Muscle layer of colon (tissue), 2 donors: ENCODE data around the gene NEUROD6.

ENCODE experiments used
- H3K27ac ChIP-seq: one replicate; pipeline ENCODE4 v1.7.0; 2013; ENCODE audit warnings: low read depth, mild to moderate bottlenecking, low read length, moderate library complexity
- H3K27me3 ChIP-seq, 2 donors: one replicate each; pipeline ENCODE4 v1.7.0; 2013; ENCODE audit warnings: low read length in 2 of 2, mild to moderate bottlenecking in 2 of 2; ENCODE audit not compliant: insufficient read depth in 2 of 2, control insufficient read depth in 1 of 2
- H3K36me3 ChIP-seq: one replicate; pipeline ENCODE4 v1.7.0; 2013; ENCODE audit warnings: mild to moderate bottlenecking, low read length; ENCODE audit not compliant: insufficient read depth
- H3K4me1 ChIP-seq: one replicate; pipeline ENCODE4 v1.7.0; 2013; ENCODE audit warnings: mild to moderate bottlenecking, low read length; ENCODE audit not compliant: insufficient read depth
- H3K4me3 ChIP-seq, 2 donors: one replicate each; pipeline ENCODE4 v1.7.0; 2013; ENCODE audit warnings: low read length in 2 of 2, low read depth in 1 of 2, mild to moderate bottlenecking in 1 of 2, moderate library complexity in 1 of 2
- H3K9ac ChIP-seq: one replicate; pipeline ENCODE4 v1.7.0; 2013; ENCODE audit warnings: low read length
- H3K9me3 ChIP-seq: one replicate; pipeline ENCODE4 v1.7.0; 2013; ENCODE audit warnings: mild to moderate bottlenecking, low read length
- donor health status: abdominal sarcoma.
- donor health status: Adenocarcinoma of cecum.

The NEUROD6 gene

DNA sequence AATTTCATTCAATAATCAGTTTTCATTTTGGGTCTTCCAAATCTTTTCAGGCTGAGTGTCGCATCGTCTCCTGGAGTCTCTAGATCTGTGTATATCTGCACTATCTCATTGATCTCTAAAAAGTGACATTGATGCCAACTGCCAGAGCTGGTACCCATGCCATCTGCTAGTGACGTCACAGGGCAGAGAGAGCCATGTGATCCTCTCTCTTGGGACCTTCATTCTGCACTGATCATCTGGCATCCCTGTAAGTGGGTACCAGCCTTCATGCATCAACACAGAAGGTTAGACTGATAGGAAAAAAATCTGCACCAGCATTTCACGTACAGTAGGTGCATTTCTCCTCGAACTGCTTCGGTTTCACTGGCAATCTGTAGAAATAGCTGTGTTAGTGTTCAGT lies at the start of gene NEUROD6:
Gene NEUROD6 (minus strand): TSS at position 124 of the 400 bp plus-strand sequence. CDS start 1,458 bp downstream, outside the sequence.
- Histone ChIP-seq H3K27ac (no peak within 1 kb of the TSS), H3K9ac (no peak within 1 kb of the TSS), H3K9me3 (no peaks in the 10 kb centered on the region), H3K4me3 (no peak within 1 kb of the TSS), H3K4me1 (no peaks in the 10 kb centered on the region), H3K27me3 (peaks cover 8 to 21% of the 10 kb centered on the region in 2 donors), H3K36me3 (no peaks in the 10 kb centered on the region)

DNA sequence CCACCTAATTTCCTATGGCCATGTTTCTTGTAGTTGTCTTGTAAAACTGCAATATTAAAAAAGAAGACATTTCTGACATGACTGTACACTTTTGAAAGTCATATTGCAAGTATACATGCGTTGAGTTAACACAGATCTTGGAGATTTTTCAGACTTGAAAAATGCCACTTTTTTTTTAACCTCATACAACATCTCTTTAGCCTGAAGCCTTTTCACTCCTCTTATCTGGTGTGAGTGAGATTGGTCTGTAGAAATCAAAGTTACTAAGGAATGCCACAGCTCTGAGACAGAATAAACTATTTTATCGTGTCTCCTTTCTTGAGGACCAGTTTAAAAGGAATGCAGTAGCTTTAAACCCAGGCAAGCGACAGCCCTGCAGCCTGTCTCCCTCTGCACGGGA lies 43.9 kb upstream of the NEUROD6 start:
- Histone ChIP-seq H3K27ac (no peak overlapping the region), H3K4me1 (no peaks in the 10 kb centered on the region), H3K27me3 (no peaks in the 10 kb centered on the region), H3K9me3 (no peaks in the 10 kb centered on the region), H3K36me3 (no peaks in the 10 kb centered on the region), H3K9ac (no peak overlapping the region), H3K4me3 (no peak overlapping the region)

- Histone ChIP-seq H3K27ac (no peak overlapping the region), H3K27me3 (no peaks in the 10 kb centered on the region), H3K9ac (no peak overlapping the region), H3K4me1 (no peaks in the 10 kb centered on the region), H3K36me3 (no peaks in the 10 kb centered on the region), H3K9me3 (no peaks in the 10 kb centered on the region), H3K4me3 (no peak overlapping the region)
Measured at GRCh38 chr7:31382722-31383121, 42.2 kb upstream of the NEUROD6 start.

DNA sequence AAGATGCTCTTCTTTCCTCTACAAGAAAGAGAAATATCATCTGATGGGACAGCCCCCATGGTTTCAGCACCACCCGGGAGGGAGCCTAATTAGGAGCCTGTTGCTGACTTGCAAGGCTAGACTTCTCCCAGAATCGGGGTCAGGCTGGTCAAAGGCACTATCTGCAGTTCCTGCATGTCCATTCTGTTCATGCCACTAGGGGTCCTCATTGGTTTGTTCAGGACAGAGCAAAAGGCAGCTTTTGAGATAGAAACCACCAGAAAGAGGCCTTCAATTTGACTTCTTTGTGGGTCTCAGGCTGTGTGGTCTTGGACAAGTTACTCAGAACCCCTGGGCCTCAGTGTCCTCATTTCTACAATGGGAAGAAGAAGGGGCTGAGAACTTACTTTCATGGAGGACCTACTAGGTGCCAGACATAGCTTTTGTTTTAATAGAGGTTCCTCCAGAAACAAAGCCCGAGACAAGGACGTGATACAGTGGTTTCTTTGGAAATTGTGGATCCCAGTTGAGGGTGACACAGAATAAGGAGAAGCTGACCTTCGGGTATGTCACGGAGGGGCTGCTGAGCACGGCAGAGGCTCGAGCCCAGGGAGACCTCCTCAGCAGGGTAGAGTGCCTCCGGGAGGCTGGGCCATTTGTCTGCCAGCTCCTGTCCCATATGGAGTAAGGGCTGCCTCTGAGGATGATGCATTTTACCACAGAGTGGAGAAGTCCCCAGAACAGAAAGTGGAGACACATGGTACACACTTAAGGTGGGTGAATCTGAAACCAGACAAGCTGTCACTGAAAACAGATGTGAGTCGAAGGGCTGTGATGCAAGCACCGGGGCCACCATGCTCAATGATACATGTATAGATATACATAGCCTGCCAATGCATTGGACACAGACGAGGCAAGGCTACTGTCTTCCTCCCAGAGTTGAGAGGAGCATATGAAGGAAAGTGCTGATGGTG lies 33.1 kb upstream of the NEUROD6 start:
- Histone ChIP-seq H3K36me3 (no peaks in the 10 kb centered on the region), H3K4me3 (no peak overlapping the region), H3K27me3 (peaks cover 0 to 6% of the 10 kb centered on the region in 2 donors), H3K4me1 (no peaks in the 10 kb centered on the region), H3K27ac (no peak overlapping the region), H3K9me3 (no peaks in the 10 kb centered on the region), H3K9ac (no peak overlapping the region)

DNA sequence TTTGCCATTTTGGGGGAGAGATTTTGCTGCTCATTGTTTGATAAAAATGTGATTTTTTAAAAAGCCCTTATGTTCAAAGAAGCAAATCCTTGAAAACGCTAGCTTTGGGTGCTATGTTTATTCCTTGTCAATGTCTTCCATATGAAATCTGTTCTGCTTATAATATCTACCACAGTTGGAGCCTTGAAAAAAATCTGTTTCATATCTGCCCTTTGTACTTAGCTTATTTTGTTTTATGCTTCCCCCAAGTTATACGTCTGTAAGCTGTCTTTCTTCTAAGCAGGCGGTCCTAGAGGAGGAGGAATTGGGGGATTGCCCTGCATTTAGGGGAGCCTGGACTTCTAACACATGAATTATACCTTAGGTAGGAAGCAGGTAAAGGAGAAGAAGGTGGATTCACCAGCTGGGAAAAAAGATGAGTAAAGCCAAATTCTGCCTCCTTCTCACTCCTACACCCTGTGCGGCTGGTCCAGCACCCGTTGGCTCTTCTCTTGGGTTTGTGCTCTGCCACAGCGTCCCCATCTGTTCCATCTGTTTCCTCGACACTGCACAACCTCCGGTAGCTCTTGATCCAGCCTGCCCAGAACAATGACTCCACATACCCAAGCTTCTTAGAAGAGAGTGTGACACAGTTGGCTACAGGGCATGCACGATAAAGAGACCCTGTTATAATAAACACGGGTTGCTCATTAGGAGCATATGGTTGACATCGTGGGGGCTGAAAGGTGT lies 31.9 kb upstream of the NEUROD6 start:
- H3K9me3 ChIP-seq: no peaks in the 10 kb centered on the region
- H3K4me3 ChIP-seq: no peak overlapping the region
- no peaks in the 10 kb centered on the region for H3K36me3 ChIP-seq
- no peak overlapping the region for H3K27ac ChIP-seq
- H3K27me3 ChIP-seq: peaks cover 0 to 6% of the 10 kb centered on the region in 2 donors
- no peak overlapping the region for H3K9ac ChIP-seq
- H3K4me1 ChIP-seq: no peaks in the 10 kb centered on the region

- peaks cover 0 to 6% of the 10 kb centered on the region in 2 donors for H3K27me3 ChIP-seq
- H3K9me3 ChIP-seq: no peaks in the 10 kb centered on the region
- H3K36me3 ChIP-seq: no peaks in the 10 kb centered on the region
- H3K27ac ChIP-seq: no peak overlapping the region
- H3K4me1 ChIP-seq: no peaks in the 10 kb centered on the region
- no peak overlapping the region for H3K4me3 ChIP-seq
- H3K9ac ChIP-seq: no peak overlapping the region
Measured at GRCh38 chr7:31371621-31372020, 31.1 kb upstream of the NEUROD6 start.

GRCh38 chr7:31370609-31371008 lies 30.1 kb upstream of the NEUROD6 start:
- Histone ChIP-seq H3K9ac (no peak overlapping the region), H3K27ac (no peak overlapping the region), H3K36me3 (no peaks in the 10 kb centered on the region), H3K9me3 (no peaks in the 10 kb centered on the region), H3K4me3 (no peak overlapping the region), H3K4me1 (no peaks in the 10 kb centered on the region), H3K27me3 (peaks cover 0 to 6% of the 10 kb centered on the region in 2 donors)

DNA sequence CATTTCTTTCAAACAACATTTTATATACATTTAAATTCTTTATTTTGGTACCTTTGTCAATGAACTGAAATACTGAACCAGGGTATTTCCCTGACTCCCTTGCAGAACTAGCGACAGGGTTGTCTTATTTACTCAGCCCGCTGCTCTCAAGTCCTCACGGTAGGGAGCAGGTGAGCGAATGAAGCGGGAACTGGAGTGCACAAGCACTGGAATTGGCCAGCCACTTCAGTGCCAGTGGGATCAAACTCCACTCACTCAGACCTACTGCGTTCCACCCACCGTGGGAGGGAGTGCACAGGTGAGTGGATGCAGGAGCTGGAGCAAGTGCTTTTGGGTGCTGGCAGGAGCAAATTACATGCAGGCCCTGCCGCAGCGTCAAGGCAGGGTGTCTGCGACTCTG lies 28.1 kb upstream of the NEUROD6 start:
- Histone ChIP-seq H3K36me3 (no peaks in the 10 kb centered on the region), H3K27me3 (peaks cover 0 to 6% of the 10 kb centered on the region in 2 donors), H3K27ac (no peak overlapping the region), H3K4me1 (no peaks in the 10 kb centered on the region), H3K9ac (no peak overlapping the region), H3K9me3 (no peaks in the 10 kb centered on the region), H3K4me3 (no peak overlapping the region)

DNA sequence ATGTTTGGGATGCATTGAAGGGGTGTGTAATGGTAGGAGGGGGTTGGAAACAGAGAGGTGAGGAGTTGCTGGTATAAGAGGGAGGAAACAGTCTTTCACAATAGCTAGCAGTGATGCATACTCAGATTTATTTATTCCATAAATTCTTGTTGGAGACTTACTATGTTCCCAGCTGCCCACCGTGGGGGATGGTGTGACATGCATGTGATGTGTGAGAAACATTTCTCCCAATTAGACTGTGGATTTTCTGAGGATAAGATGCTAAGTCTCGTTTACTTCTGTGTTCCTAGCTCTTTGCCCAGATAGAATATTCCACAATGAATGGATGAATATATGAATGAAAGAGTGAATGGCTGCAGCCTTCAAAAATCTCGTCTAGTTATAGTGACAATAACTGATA lies 23.0 kb upstream of the NEUROD6 start:
- H3K27ac ChIP-seq: no peak overlapping the region
- no peaks in the 10 kb centered on the region for H3K36me3 ChIP-seq

DNA sequence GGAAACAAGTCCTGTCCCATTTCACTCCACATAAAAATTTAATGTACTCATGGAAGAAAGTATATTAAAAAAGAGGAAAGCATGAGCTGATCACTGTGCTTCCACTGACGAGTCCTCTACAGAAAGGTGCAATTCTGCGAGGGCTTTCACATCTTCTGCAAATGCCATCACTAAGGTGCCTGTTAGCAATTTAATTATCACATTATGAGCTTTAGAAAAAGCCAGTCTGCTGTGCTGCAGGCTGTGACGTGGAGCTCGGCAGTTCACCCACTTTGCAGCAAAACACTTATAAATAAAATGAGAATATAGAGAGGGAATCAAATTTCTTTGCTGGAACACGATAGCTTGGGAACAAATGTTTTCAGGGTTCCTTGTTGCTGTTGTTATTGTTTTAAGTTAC lies 22.5 kb upstream of the NEUROD6 start:
- Histone ChIP-seq H3K9ac (no peak overlapping the region), H3K27me3 (no peaks in the 10 kb centered on the region), H3K36me3 (no peaks in the 10 kb centered on the region), H3K27ac (no peak overlapping the region), H3K9me3 (no peaks in the 10 kb centered on the region), H3K4me1 (no peaks in the 10 kb centered on the region), H3K4me3 (no peak overlapping the region)

More for the DNA sequence above, 23.0 kb upstream of the NEUROD6 start:
- no peaks in the 10 kb centered on the region for H3K9me3 ChIP-seq
- no peak overlapping the region for H3K4me3 ChIP-seq
- H3K27me3 ChIP-seq: no peaks in the 10 kb centered on the region
- H3K9ac ChIP-seq: no peak overlapping the region
- H3K4me1 ChIP-seq: no peaks in the 10 kb centered on the region

- H3K4me3 ChIP-seq: no peak overlapping the region
- H3K4me1 ChIP-seq: no peaks in the 10 kb centered on the region
- H3K27ac ChIP-seq: no peak overlapping the region
- H3K27me3 ChIP-seq: no peaks in the 10 kb centered on the region
- H3K36me3 ChIP-seq: no peaks in the 10 kb centered on the region
- H3K9ac ChIP-seq: no peak overlapping the region
- H3K9me3 ChIP-seq: no peaks in the 10 kb centered on the region
Measured at GRCh38 chr7:31362401-31362800, 21.9 kb upstream of the NEUROD6 start.
